ENCODE results near the gene OTOP1.
"Not testable (repeated sequence)": the region's sequence is repeated elsewhere in the genome, so short reads cannot be mapped to it uniquely, and the experiment has no call there.

The OTOP1 gene

GRCh38 chr4:4227510-4228355, 1.0 kb upstream of the OTOP1 start:
- DNase-seq, result no peak

GRCh38 chr4:4225915-4226605, 669 bp downstream of the OTOP1 start:
- DNase-seq, result no peak

GRCh38 chr4:4217113-4217512, 9.6 kb downstream of the OTOP1 start:
- DNase-seq, result no peak

- DNase-seq, result no peak
Measured at GRCh38 chr4:4216648-4217047, 10.1 kb downstream of the OTOP1 start.

- not testable (repeated sequence) for DNase-seq
Measured at GRCh38 chr4:4213674-4214073, 13.1 kb downstream of the OTOP1 start.

GRCh38 chr4:4206204-4206603, 20.5 kb downstream of the OTOP1 start:
- DNase-seq, result no peak

DNA sequence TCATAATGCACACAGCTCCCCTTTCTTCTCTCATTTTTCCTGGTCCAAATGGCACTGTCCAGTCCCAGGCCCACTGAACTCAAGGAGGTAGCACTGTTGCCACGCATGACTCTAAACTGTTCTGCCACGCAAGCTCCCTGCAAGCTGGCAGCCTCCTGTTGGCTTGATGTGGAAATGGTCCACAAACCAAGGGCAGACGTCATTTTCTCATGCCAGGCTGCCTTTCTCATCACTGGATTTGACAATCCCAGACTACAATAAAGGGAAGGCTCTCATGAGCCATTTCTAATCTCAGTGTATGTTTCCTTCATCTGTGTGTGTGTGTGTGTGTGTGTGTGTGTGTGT, 22.4 kb downstream of the OTOP1 start:
- DNase-seq, result no peak

GRCh38 chr4:4203688-4204400, 22.9 kb downstream of the OTOP1 start:
- no peak for DNase-seq

DNA sequence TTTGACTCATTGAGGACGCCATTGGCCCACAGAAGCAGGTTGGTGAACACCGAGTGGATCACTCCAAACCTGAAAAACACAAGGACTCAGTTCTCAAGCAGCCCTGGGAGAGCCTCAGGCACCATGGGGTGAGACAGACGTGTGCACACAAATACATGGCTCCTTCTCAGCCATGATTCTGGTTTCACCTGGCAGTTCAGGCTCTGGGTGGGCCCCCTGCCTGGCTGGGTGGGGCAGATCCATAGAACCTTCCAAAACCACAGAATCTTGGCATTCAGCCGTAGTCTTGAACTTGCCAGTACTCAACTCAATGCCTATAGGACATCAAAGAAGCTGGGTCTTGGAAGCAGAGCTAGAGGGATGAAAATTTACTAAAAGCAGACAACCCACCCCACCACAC, 24.2 kb downstream of the OTOP1 start:
- DNase-seq, result no peak

DNA sequence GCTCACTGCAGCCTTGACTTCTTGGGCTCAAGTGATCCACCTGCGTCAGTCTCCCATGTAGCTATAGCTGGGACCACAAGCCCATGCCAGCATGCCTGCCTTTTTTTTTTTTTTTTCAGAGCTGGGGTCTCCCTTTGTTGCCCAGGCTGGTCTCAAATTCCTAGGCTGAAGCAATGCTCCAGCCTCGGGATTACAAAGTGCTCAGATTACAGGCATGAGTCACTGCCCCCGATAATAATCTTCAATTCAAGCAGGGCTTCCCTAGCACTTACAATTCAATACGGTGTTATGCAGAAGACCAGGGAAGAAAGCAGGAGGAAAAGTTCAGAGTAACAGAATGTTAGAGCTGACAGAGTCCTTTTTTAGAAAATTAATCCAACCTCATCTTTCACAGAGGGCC, 26.1 kb downstream of the OTOP1 start:
- no peak for DNase-seq

DNA sequence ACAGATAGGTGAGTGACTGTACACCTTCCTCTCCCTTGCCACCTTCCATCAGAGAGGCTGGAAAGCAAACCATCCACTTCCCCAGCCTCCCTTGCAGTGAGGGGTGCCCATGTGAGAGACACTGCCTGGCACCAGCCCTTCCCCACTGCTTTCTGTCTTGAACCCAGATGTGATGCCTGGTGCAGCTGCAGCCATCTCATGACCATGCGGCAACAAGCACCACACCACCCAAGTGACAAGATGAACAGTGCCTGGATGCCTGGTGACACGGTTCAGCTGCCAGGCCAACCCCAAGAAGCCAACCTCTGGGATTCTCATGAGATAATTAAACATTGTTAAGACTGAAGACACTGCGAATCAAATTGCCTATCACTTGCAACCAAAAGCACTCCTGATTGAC, 31.4 kb downstream of the OTOP1 start:
- DNase-seq, result no peak

- DNase-seq, result not testable (repeated sequence)
Measured at GRCh38 chr4:4188557-4188956, 38.2 kb downstream of the OTOP1 start.

GRCh38 chr4:4185528-4185927, 41.2 kb downstream of the OTOP1 start:
- DNase-seq, result no peak

GRCh38 chr4:4182835-4183568, 43.7 kb downstream of the OTOP1 start:
- DNase-seq, result no peak

- DNase-seq, result no peak
Measured at GRCh38 chr4:4170596-4171150, 56.1 kb downstream of the OTOP1 start.

DNA sequence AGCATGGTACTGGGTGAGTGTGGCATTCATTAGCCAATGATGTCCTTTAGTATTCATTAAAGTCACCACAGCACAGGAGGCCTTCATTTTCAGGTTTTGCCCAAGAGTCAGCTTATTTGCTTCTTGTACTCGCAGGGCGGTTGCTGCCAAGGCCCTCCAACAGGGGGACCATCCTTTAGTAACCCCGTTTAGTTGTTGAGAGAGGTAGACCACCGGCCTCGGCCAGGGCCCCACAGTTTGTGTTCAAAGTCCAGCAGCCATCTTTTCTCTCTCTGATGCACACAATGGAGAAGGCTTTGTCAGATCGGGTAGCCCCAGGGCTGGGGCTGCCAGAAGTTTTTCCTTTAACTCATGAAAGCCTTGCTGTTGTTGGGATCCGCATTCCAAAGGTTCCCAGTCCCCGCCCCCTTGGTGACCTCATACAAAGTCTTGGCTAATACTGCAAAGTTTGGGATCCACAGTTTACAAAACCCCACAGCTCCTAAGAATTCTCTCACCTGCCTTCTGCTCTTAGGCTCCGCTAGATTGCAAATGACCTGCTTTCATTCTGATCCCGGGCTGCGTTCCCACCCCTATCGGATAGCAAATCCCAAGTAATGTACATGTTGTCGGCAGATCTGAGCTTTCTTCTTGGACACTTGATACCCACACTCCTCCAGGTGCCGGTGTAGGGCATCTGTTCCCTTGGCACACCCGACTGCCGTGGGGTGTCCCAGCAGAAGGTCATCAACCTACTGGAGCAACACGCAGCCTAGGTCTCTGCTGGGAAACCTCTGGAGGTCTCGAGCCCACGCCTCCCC, 58.5 kb downstream of the OTOP1 start:
- not testable (repeated sequence) for DNase-seq

DNA sequence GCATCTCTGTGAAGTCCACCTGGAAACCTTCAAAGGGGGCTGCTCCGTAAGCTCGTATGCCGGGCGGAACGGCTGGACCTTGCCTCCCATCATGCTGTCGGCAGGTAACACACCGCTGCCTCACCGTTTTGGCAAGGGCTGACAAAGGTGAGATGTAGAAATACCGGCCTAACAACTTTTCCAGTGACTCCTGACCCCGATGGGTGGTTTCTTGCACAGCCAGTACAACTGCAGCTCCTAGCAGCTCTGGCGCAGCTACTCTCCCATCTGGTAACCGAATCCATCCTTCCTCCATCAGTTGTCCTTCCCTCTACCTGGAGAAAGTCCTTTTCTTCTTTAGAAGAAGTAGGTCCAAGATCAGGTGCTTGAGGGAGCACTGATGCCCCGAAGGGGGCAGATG, 59.7 kb downstream of the OTOP1 start:
- not testable (repeated sequence) for DNase-seq

GRCh38 chr4:4165701-4166392, 60.9 kb downstream of the OTOP1 start:
- DNase-seq, result not testable (repeated sequence)

DNA sequence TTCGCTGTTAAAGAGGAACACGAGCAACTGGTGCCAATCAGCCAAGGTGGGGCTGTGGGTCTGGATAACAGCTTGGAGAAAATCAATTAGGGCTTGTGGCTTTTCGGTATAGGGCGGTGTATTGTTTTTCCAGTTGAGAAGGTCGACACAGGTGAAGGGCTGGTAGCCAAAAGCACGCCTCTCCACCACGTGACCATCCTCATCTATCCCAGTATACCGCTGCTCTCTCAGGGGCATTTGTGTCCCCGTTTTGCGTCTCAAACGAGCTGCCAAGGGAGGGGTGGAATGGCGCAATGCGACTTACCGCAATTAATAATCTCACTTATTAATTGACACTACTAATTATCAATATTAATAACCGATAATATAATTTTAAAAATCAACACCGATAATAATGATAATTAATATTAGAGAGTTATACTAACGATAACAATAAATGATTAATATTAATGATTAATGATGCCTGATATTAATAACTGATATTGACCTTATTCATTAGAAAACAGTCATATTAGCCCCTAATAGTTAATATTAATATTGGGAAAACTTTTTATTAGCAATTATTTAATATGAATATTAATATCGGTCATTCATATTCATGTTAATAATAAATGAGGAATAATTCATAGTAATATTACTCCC, 62.1 kb downstream of the OTOP1 start:
- not testable (repeated sequence) for DNase-seq

DNA sequence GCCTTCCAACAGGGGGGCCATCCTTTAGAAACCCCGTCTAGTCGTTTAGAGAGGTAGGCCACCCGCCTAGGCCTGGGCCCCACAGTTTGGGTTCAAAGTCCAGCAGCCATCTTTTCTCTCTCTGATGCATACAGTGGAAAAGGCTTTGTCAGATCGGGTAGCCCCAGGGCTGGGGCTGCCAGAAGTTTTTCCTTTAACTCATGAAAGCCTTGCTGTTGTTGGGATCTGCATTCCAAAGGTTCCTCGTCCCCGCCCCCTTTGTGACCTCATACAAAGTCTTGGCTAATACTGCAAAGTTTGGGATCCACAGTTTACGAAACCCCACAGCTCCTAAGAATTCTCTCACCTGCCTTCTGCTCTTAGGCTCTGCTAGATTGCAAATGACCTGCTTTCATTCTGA, 64.5 kb downstream of the OTOP1 start:
- not testable (repeated sequence) for DNase-seq

Measured in CD4-positive, alpha-beta T cell treated with Interleukin-21 for 1 hour (primary cell).